ENCODE results near the gene ZNF200.
"Not testable (repeated sequence)": the region's sequence is repeated elsewhere in the genome, so short reads cannot be mapped to it uniquely, and the experiment has no call there.

Gene ZNF200

DNA sequence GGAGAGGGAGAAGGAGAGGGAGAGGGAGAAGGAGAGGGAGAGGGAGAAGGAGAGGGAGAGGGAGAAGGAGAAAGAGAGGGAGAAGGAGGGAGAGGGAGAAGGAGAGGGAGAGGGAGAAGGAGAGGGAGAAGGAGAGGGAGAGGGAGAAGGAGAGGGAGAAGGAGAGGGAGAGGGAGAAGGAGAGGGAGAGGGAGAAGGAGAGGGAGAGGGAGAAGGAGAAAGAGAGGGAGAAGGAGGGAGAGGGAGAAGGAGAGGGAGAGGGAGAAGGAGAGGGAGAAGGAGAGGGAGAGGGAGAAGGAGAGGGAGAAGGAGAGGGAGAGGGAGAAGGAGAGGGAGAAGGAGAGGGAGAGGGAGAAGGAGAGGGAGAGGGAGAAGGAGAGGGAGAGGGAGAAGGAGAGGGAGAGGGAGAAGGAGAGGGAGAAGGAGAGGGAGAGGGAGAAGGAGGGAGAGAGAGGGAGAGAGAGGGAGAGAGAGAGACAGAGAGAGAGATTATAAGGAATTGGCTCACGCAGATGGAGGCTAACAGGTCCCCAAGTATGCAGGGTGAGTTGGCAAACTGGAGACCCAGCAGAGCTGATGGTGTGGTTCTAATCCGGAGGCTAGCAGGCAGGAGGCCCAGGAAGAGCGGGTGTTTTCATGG lies 37.1 kb downstream of the ZNF200 start:
- DNase-seq: not testable (repeated sequence)

DNA sequence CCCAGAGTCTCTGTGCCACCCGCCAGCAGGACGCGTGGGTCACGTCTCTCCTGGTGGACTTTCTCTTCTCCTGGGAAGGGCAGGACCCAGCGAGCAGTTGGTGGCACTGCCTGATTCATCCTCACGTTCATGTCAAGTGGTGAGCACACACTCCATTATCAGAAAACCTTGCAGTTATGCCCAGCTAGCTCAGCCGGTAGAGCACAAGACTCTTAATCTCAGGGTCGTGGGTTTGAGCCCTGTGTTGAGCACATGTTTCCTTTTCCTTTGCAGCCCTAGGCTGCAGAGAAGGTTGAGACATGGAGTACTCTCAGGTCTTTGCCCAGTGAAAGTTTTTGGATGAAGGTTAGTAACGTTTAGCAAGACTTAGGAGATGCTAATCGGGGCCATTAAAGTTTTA lies 39.0 kb downstream of the ZNF200 start:
- DNase-seq: no peak

DNA sequence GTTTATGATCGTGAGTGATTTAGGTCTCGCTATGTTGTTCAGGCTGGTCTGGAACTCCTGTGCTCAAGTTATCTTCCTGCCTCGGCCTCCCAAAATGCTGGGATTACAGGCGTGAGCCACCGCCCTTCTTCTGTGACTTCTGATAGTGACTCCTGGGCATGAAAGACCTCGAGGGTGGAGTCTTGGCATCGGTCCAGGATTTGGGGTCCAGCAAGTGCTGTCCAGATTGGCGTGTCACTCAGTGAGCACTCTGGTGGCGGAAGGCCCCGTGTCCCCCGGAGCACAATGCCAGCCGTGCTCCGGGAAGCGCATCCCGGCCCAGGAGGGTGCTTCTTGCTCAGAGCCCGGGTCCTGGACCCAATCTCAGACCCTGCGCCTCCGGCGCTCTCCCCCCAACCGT lies 40.2 kb downstream of the ZNF200 start:
- DNase-seq: no peak

GRCh38 chr16:3193221-3194212 lies 41.4 kb downstream of the ZNF200 start:
- DNase-seq: no peak

DNA sequence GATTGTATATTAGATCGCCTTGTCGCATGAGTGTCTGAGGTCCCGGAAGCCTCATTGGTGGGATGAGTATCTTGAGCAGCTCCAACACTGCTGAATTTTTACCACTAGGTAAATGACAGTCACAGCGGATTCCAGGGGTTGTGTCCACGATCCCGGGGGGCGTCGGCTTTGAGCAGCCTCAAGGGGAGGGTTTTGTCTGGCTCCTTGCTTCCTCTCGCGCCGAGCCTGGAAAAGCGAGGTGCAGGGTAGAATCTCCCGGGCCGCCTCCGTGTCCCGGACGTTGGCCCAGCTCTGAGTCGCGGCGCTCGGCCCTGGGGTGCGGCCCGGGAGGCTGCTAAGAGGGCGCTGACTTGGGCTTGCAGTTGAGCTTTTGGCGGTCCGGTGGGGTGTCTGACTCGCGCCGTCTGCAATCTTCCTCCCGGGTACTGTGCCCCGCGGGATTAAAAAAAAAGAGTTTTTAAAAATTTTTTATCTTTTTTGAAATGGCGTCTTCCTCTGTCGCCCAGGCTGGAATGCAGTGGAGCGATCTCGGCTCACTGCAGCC lies 42.4 kb downstream of the ZNF200 start:
- DNase-seq: no peak

DNA sequence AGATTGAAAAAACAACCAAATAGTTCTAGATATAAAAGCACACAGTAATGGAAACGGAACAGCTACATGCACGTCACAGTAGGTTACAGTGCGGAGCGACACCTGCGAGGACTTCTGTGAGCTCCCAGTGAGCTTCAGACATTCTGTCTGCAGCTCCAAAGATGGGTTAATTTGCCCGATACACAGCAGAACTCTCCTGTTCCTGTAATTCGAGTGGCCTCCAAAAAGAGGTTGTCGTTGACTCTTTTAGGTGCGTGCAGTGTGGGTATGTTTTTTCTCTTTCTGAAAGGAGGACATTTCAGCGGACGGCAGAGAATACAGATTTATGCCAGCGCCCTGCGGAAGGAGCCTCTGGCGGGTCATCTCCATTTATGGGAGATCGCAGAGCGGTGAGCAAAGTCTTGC lies 44.0 kb downstream of the ZNF200 start:
- no peak for DNase-seq

DNA sequence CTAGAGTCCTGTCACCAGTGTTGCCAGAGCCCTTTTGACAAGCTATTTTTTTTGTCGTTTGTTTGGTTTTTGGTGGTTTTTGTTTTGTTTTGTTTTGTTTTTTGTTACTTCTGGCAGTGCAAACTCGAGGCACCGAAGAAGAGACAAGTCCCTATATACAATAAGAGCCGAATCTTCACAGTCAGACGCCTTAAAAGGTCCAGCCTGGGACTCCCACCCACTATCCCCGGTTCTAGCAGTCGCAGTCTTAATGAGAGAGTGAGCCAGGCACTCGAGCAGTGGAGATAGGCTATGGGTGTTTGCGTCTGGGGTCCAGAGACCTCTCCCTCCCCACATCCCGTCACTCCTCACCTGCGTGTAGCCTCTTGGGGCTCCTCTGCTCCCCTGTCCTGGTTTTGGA lies 45.1 kb downstream of the ZNF200 start:
- no peak for DNase-seq

- DNase-seq: no peak
Measured at GRCh38 chr16:3188925-3189825, 45.8 kb downstream of the ZNF200 start.

DNA sequence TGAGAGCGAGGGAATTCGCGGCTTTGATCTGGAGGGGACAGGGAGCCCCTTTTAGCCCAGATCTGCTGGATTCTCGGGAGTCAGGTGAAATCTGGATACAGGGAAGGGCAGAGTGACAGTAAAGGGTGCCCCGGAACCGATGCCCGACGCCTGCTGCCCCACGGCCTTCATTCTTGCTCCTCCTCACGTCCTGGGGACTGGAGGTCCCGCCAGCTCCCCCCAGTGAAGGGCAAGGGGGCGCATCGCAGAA lies 46.4 kb downstream of the ZNF200 start:
- no peak for DNase-seq

DNA sequence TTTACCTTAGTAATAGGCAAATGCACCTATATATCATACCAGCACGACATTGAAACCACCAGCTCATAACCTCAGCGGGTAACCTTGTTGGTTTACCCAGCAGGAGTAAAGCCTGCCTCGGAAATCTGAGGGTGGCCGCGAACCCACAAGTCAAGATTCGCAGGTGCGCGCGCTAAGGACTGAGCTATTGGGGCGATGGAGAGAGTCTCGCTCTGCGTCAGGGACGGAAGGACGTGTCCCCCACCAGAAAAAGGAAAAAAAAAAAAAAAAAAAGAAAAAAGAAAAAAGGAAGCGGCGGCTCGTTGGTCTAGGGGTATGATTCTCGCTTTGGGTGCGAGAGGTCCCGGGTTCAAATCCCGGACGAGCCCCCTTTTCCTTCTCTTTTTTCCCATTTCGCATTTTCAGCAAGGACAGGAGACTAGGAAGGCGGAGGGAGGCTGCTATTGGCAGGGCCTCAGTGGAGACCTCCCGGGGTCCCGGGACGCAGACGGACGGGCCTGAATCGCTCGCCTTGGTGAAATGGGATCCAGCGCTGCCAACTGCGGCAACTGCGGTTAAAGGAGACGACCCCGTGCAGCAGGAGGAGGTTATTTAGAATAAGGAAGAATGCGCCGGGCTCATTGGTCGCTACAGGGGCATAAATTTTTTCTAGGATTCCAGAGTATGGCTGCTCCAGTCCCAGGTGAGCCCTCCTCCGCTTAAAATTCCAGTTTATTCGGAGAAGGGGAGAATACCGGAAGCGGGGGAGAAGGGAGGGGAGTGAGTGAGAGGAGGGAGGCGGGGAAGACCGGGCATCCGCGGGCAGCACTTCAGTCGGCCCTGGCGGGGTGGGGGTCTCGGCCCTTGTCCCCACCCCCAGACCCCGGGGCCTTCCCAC lies 46.9 kb downstream of the ZNF200 start, which contains the start of gene OR1F1:
Gene OR1F1 (plus strand): TSS at position 407 of the 877 bp plus-strand sequence.
- no peak for DNase-seq

- DNase-seq: no peak
Measured at GRCh38 chr16:3186946-3187690, 47.8 kb downstream of the ZNF200 start.

DNA sequence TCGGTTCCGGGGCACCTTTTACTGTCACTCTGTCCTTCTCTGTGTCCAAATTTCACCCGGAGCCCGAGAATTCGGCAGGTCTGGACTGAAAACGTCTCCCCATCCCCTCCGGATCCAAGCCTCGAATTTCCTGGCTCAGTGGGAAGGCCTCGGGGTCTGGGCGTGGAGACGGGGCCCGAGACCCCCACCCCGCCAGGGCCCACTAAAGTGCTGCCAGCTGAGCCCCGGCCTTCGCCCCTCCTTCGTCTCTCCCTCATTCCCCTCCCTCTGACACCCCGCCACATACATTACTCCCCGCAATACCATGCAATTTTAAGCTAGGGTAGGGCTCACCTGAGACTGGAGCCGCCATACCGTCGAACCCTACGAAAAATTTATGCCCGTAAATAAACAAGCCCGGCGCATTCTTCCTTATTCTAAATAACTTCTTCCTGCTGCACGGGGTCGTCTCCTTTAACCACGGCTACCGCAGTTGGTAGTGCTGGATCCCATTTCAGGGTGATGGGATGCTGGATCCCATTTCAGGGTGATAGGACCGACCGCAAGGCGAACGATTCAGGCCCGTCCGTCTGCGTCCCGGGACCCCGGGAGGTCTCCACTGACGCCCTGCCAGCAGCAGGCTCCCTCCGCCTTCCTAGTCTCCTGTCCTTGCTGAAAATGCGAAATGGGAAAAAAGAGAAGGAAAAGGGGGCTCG lies 51.4 kb downstream of the ZNF200 start:
- no peak for DNase-seq

DNA sequence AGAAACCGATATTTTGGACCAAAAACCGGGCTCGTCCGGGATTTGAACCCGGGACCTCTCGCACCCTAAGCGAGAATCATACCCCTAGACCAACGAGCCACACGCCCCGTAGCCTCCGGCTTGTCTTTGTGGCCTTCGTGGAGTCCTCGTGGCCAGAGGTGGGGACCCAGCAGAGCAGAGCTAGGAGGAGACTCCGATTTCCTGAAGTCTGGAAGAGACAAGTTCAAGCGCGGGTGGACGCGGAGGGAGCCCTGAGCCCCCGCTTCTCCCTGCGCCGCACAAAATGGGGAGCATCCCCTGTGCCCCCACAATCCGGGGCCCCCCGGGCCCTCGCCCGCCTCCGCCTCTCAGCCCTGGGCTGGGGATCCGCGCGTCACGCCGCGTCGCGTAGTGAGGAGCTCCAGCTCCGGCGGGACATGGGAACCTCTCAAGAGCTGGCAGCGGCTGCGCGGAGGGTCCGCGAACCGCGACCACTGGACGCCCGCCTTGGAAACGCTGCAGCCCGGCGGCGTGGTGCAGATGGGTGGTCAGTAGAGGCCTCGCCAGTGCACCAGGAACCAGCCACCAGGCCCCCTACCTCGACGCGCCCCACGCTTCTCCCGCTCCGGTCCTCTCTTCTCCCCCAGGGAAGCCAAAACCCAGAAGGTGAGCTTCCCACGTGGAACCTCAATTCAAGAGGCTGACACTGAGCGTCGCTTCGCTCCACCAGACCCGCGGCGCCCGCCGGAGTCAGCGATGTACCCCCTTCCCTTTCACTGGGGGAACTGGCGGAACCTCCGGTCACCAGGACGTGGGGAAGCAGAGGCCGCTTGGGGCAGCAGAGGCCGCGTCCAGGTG lies 52.1 kb downstream of the ZNF200 start:
- DNase-seq: no peak

GRCh38 chr16:3182293-3182607 lies 52.7 kb downstream of the ZNF200 start:
- not testable (repeated sequence) for DNase-seq

- no peak for DNase-seq
Measured at GRCh38 chr16:3180445-3180878, 54.5 kb downstream of the ZNF200 start.

DNA sequence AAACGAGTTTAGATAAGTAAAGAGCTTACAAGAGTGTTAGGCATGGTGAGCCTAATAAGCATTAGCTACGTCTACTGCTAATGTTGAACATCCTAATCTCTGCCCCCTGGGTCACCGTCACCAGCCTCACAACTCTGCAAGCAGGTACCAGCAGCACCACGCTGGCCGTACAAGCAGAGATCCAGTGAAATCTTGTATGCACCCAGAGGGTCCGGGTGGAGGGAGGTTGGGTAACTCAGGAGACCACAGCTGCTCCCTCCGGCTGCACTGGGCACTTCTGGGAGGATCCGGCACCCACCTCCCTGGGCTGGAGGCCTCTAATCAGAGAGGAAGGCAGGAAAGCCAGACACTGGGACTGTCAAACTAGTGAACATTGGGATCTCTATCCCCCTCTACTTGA lies 55.3 kb downstream of the ZNF200 start:
- no peak for DNase-seq

GRCh38 chr16:3175157-3176093 lies 59.5 kb downstream of the ZNF200 start:
- DNase-seq: no peak

DNA sequence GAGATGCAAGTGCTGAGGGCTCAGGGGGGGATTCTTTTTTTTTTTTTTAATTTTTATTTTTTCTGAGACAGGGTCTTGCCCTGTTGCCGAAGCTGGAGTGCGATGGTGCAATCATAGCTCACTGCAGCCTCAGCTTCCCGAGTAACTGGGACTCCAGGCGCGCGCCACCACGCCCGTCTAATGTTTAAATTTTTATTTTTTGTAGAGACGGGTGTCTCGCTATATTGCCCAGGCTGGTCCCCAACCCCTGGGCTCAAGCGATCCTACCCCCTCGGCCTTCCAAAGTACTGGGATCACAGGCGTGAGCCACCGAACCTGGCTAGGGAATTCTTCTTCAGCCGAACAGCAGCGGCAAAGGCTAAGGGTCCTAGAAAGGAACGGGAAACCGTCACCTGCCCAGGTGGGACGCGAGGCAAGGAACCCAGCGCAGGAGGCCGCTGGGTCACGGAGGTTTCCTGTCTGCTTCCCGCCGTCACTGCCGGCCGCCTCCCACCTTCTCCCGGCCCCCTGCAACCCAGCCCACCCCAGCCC lies 60.3 kb downstream of the ZNF200 start:
- no peak for DNase-seq

Measured in SIG-M5 (cell line).